Fibroblast of villous mesenchyme (primary cell): ENCODE results near the gene FXR2. TPM values are rescaled to one million over a fixed set of nuclear protein-coding genes. Genes with fewer than 3 reads are reported as not detected.
A peak's percentile ranks its signal among the peaks of the same experiment; 100 is the strongest.

ENCODE experiments used
- DNase-seq: peaks from one replicate; pipeline ENCODE4 v3.0.0-alpha.2; 2010; ENCODE audit warnings: low read depth
- H3K4me3 ChIP-seq: 2 replicates; pipeline ENCODE4 v1.5.1; 2011; ENCODE audit warnings: low read depth, mild to moderate bottlenecking, low read length
- total RNA-seq: library from RNA; depleted of rRNA; stranded (reverse); fragments of >200 nt; gene quantifications from 2 replicates; pipeline ENCODE4 v1.2.3, GENCODE V29; 2012
- TF ChIP-seq, protein P1 (sequence below): IDR thresholded peaks from 2 replicates; pipeline ENCODE4 v1.5.1; 2012; ENCODE audit warnings: low read depth, mild to moderate bottlenecking, low read length; ENCODE audit not compliant: insufficient read depth

The FXR2 gene
- total RNA-seq, 1 donor, result 39.7 TPM

DNA sequence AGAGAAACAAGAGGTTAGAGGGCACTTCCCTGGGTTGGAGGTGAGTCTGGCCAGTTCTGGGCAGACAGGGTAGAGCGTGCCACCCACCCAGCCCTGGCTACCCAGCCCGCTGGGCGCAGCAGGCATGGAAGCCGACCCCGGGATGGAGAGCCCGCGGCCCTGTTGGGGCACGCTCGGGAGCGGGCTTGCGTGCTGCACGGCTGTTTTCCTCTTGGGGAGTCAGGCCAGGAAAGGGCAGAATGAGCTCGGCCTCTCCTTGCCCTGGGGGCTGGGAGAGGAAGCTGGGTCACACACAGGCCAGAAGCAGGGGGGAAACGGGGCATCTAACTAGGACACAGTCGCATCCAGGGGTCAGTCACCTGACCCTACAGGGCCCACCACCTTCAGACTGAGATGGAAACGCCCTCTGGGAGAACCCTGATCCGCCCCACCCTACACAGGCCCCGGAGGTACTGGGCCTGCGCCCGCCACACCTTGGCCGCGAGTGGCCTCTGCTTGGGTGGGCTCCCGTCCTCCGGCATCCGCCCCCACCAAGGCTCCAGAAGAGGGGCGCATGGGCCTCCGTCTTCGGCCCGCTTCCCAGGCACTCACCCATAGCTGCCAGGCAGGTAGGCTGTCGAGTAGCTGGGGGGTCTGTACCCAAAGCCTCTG is 26.0 kb downstream of the FXR2 start:
- no peak for DNase-seq
- peak overlapping the region; percentile 9 for H3K4me3 ChIP-seq
- TF ChIP-seq, protein P1, sequence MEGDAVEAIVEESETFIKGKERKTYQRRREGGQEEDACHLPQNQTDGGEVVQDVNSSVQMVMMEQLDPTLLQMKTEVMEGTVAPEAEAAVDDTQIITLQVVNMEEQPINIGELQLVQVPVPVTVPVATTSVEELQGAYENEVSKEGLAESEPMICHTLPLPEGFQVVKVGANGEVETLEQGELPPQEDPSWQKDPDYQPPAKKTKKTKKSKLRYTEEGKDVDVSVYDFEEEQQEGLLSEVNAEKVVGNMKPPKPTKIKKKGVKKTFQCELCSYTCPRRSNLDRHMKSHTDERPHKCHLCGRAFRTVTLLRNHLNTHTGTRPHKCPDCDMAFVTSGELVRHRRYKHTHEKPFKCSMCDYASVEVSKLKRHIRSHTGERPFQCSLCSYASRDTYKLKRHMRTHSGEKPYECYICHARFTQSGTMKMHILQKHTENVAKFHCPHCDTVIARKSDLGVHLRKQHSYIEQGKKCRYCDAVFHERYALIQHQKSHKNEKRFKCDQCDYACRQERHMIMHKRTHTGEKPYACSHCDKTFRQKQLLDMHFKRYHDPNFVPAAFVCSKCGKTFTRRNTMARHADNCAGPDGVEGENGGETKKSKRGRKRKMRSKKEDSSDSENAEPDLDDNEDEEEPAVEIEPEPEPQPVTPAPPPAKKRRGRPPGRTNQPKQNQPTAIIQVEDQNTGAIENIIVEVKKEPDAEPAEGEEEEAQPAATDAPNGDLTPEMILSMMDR, result no peak

DNA sequence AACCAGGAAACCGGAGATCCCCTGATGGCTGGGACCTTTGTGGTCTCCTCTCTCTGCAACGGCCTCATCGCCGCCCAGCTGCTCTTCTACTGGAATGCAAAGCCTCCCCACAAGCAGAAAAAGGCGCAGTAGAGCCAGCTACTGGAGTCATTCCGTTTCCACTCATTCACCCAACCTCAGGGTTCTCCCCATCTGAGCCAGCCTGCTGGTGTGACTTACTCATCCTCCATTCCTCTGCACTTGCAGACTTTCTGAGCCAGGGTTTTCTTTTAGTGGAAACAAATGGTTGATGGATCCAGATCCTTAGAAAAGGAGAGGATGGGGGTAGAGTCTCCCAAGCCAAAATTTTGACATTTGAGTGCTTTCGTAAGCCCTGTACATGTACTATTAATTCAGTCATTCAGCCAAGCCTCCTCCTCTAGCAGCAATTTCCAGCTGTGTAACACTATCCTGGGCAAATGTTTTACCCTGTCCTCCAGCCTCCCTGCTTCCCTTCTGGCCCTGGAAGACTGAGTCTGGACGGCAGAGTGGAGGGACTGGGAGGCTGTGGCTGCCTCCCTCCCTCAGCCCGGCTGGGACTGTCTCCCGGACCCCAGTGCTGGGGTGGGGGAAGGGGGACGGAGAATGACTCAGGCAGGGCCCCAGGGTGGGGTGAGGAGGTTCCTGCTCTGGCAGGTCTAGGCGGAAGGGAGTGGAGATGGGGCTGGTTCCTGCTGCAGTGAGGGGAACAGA is 27.1 kb downstream of the FXR2 start:
- TF ChIP-seq, protein P1, result no peak
- DNase-seq, result peak; percentile 73
- no peak overlapping the region for H3K4me3 ChIP-seq

DNA sequence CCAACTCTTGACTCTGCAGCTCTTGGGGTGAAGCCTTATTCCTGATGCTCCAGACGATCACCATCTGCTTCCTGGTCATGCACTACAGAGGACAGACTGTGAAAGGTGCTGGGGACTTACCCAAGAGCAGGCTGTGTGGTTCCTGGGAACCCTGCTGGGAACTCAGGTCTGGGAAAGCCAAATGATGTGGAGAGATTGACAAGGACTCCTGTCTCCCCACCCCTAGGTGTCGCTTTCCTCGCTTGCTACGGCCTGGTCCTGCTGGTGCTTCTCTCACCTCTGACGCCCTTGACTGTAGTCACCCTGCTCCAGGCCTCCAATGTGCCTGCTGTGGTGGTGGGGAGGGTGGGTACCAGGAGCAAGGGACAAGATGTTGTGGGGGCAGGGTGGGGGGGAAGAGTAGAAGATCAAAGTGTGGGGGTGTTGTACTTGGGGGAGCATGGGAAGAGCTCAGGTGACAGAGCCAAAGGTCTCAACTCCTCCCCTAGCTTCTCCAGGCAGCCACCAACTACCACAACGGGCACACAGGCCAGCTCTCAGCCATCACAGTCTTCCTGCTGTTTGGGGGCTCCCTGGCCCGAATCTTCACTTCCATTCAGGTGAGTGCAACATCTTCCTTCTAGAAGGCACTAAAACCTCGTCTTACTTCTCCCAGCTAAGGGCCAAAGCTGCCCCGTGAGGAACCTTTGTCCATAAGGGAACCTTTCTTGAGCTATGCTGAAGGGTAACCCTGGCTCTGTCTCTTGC is 27.9 kb downstream of the FXR2 start:
- no peak overlapping the region for H3K4me3 ChIP-seq
- TF ChIP-seq, protein P1, result no peak
- DNase-seq, result no peak

DNA sequence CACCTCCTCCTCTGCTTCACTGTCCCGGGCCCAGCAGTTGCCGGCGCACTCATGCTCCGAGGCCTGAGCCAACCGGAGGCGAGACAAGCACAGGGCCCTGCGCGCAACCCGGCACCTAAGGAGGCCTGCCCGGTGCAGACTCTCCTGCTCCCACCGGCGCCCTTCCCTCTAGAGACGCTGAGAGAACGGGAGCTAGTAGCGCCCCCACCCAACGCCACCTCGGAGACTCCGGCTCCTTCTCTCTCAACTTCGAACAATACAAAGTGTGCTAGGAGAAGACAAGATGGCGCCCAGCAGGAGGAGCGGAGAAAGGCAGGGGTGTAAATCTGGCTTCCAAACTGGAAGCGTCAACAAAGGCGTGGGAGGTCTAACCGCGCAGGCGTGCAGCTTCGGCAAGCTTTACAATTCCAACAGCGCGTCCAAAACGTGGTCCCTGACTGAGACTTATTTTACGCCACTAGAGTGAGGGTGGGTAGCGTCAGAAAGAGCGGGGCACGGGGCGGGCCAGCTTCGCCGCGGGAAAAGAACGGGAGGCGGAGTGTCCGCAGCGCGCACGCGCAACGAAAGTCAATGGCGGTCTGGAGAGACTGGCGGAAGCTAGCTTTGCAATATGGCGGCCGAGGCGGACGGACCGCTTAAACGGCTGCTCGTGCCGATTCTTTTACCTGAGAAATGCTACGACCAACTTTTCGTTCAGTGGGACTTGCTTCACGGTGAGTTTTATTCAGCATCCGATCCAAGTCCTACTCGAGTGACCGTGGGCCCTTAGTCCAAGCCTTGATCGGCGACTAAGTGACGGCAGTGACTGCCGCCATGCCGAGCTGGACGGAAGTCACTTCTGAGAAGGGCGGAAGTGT is 31.2 kb downstream of the FXR2 start, which contains the start of gene MPDU1:
Gene MPDU1 (plus strand): TSS at position 600 of the 857 bp plus-strand sequence. CDS start 11 bp downstream, at position 611.
- TF ChIP-seq, protein P1, result no peak
- peak; percentile 98 for DNase-seq
- H3K4me3 ChIP-seq, result peak within 1 kb of the TSS; percentile 92

DNA sequence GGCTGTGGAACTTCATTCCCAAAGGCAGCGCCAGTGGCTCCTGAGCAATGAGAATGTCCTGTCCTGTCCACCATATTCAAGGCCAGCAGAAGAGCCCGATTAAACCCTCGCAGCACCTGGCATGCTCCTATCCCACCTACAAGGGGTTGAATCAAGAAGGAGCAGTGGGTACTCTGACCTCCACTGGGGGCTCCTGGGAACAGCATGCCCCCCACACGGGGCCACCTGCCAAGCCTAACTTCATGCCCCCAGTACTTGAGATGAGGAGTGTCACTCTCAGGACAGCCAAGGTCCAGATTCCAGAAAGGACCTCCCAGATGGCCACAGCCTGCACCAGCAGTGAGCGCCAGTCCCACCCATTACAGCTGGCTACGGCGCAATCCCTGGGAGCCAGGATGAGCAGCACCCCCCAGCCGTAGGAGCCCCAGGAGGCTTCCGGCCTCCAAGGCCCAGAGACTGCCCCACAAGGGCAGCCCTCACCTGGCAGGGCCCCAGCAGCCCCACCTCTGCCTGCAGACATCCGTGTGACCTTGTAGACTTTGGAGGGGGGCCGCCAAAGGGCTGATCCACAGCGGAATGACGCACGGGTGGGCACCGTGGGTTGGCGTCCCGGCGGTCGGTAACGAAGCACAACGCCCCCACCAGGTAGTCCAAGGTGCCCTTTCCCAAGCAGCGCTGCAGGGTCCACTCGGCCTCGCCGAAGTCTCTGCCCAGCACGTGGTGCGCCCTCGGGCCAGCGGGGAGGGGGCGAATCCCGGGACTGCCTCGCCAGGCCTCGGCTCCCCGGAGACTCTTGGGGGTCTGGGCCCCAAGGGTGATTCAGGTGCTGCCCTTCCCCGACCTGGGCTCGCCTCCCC is 32.1 kb downstream of the FXR2 start:
- peak overlapping the region; percentile 92 for H3K4me3 ChIP-seq
- DNase-seq, result no peak
- TF ChIP-seq, protein P1, result no peak
